CD4-positive, alpha-beta T cell treated with Interleukin-12 subunit alpha and Interleukin-12 subunit beta, for 1 hour (primary cell): ENCODE data around the gene CHMP2A.
A peak's percentile ranks its signal among the peaks of the same experiment; 100 is the strongest.

Experiments
- DNase-seq: peaks from one replicate; pipeline ENCODE4 v3.0.0-alpha.2; 2020

The CHMP2A gene

GRCh38 chr19:58569943-58570670, 15.2 kb upstream of the CHMP2A start:
- DNase-seq, result no peak

GRCh38 chr19:58569191-58569942, 14.5 kb upstream of the CHMP2A start:
- no peak for DNase-seq

- DNase-seq, result no peak
Measured at GRCh38 chr19:58568453-58569130, 13.7 kb upstream of the CHMP2A start.

- DNase-seq, result no peak
Measured at GRCh38 chr19:58566989-58567388, 12.1 kb upstream of the CHMP2A start.

- no peak for DNase-seq
Measured at GRCh38 chr19:58563823-58564222, 8.9 kb upstream of the CHMP2A start.

- peak; percentile 41 for DNase-seq
Measured at GRCh38 chr19:58563034-58563573, 8.2 kb upstream of the CHMP2A start.

- DNase-seq, result peak; percentile 35
Measured at GRCh38 chr19:58562122-58563033, 7.5 kb upstream of the CHMP2A start.

GRCh38 chr19:58561373-58562121, 6.6 kb upstream of the CHMP2A start:
- DNase-seq, result no peak

- no peak for DNase-seq
Measured at GRCh38 chr19:58560921-58561320, 6.0 kb upstream of the CHMP2A start.

GRCh38 chr19:58560007-58560887, 5.3 kb upstream of the CHMP2A start:
- DNase-seq, result no peak

GRCh38 chr19:58559275-58560006, 4.5 kb upstream of the CHMP2A start:
- DNase-seq, result peak; percentile 69

GRCh38 chr19:58558623-58559274, 3.8 kb upstream of the CHMP2A start:
- peak; percentile 100 for DNase-seq

GRCh38 chr19:58558066-58558622, 3.2 kb upstream of the CHMP2A start, which contains the start of gene UBE2M:
Gene UBE2M (minus strand): TSS chr19:58558611. CDS start chr19:58558381, 230 bp downstream.
- peak; percentile 64 for DNase-seq

- no peak for DNase-seq
Measured at GRCh38 chr19:58557221-58558065, 2.5 kb upstream of the CHMP2A start.

GRCh38 chr19:58556622-58557220, 1.8 kb upstream of the CHMP2A start:
- no peak for DNase-seq

GRCh38 chr19:58555920-58556621, 1.2 kb upstream of the CHMP2A start:
- no peak for DNase-seq
